HG02938 (cell line): ENCODE measurements around the gene NFATC2IP.
"Not testable (repeated sequence)": the region's sequence is repeated elsewhere in the genome, so short reads cannot be mapped to it uniquely, and the experiment has no call there.

Experiments
- ATAC-seq: cut with Tn5 transposase; IDR thresholded peaks from one replicate; pipeline ENCODE4 v1.9.1; 2021; ENCODE audit warnings: mild to moderate bottlenecking, moderate library complexity; ENCODE audit not compliant: unreplicated experiment

The NFATC2IP gene

DNA sequence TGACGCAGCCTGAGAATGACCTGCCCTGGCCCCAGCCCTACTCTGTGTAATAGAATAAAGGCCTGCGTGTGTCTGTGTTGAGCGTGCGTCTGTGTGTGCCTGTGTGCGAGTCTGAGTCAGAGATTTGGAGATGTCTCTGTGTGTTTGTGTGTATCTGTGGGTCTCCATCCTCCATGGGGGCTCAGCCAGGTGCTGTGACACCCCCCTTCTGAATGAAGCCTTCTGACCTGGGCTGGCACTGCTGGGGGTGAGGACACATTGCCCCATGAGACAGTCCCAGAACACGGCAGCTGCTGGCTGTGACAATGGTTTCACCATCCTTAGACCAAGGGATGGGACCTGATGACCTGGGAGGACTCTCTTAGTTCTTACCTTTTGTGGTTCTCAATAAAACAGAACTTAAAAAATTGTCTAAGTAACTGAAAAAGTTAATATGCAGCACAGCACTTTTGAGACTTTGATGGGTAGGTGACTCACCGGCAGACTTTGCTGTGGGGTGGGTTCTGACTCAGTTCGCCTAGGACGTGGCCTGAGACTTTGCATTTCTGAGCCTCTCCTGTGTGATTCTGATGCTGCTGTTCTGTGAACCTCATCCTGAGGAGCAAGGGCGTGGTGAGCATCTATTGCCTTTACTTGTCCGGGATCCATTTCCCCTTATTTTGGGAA, 39.8 kb downstream of the NFATC2IP start:
- no peak for ATAC-seq

DNA sequence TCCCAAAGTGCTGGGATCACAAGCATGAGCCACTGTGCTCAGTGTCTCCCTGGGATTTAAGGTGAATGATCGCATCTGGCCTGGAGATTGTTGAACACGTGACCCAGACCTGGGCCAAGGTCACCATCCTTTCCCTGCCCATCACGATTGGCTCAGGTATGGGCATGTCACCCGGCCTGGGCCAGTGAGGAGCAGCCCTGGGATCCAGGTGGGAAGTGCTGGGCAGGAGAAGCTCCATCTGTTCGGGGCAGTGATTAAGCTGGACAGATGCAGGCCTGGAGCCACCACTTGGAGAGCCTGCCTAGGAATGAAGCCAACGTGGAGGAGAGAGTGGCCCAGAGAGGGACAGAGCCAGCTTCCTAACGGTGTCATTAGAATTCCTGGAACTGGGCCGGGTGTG, 41.0 kb downstream of the NFATC2IP start:
- ATAC-seq: no peak

DNA sequence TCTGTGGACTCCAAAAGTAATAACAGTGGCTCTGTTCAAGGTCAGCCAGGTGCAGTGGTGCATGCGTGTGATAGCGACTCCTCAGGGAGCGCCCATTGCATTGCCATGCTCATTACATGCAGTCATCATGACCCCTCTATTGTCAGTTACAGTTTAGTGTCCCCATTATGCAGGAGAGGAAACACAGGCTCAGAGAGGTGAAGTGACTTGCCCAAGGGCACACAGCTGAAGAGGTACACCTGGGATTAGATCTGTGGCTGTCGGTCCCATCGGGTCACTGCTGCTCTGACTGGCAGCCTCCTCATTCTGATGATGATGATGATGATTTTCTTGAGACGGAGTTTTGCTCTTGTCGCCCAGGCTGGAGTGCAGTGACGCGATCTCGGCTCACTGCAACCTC, 41.8 kb downstream of the NFATC2IP start:
- no peak for ATAC-seq

DNA sequence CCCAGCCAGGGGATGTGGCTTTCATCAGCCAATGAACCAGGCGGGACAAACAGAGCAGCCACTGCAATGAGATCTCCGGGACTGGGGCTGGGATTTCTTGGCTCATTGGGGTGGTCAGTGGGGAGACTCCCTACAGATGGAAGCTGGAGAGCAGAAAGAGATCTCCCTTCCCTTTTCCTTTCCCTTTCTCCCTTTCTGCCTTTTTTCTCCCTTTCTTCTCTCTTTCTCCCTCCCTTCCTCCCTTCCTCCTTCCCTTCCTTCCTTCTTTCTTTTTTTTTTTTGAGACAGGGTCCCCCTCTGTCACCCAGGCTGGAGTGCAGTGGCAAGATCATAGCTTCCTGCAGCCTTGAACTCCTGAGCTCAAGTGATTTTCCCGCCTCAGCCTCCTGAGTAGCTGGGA, 48.1 kb downstream of the NFATC2IP start:
- ATAC-seq: no peak

DNA sequence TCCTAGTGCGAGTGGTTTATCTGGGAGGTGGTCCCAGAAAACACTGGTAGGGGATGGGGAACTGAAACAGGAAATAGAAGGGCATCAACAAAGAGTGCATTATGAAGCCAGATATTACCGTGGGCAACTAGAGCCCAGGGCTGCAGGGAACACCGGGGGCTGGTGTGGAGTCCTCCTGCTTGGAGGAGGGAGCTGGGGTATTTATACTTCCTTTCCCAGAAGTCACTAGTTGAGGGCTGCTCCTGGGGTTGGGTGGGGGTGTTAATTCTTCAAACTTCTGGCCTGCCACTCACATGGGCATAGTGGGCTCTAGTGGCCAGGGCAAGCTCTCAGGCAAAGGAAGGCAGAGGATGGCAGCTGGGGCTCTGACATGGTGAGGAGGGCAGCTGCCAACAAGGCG, 48.8 kb downstream of the NFATC2IP start:
- ATAC-seq: no peak

DNA sequence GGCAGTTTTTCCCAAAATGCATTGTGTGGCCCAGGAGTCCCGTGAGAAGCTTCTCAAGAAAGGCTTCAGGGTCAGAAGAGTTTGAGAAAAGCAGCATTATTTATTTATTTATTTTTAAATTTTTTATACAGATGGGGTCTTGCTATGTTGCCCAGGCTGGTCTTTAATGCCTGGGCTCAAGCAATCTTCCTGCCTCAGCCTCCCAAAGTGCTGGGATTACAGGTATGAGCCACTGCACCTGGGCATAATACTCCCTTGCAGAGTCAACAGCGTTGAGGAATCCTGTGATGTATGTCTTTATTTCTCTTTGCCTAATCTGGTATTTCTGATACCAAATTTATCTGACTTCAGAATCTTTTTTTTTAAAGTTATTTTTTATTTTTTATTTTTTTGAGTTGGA, 49.3 kb downstream of the NFATC2IP start:
- ATAC-seq: no peak

DNA sequence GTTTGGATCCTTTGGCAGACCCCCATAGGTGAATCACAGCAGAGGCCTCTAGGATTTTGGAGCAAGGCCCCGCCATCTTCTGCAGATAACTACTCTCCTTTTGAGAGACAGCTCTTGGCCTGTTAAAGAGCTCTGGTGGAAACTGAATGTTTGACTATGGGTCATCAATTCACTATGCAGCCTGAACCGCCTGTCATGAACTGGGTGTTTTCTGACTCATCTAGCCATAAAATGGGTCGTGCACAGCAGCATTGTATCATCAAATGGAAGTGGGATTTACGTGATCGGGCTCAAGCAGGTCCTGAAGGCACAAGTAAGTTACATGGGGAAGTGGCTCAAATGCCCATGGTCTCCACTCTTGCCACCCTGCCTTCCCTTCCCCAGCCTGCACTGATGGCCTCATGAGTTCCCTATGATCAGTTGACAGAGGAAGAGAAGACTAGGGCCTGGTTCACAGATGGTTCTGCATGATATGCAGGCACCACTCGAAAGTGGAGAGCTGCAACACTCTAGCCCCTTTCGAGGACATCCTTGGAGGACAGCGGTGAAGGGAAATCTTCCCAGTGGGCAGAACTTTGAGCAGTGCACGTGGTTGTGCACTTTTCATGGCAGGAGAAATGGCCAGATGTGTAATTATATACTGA, 53.9 kb downstream of the NFATC2IP start:
- not testable (repeated sequence) for ATAC-seq

DNA sequence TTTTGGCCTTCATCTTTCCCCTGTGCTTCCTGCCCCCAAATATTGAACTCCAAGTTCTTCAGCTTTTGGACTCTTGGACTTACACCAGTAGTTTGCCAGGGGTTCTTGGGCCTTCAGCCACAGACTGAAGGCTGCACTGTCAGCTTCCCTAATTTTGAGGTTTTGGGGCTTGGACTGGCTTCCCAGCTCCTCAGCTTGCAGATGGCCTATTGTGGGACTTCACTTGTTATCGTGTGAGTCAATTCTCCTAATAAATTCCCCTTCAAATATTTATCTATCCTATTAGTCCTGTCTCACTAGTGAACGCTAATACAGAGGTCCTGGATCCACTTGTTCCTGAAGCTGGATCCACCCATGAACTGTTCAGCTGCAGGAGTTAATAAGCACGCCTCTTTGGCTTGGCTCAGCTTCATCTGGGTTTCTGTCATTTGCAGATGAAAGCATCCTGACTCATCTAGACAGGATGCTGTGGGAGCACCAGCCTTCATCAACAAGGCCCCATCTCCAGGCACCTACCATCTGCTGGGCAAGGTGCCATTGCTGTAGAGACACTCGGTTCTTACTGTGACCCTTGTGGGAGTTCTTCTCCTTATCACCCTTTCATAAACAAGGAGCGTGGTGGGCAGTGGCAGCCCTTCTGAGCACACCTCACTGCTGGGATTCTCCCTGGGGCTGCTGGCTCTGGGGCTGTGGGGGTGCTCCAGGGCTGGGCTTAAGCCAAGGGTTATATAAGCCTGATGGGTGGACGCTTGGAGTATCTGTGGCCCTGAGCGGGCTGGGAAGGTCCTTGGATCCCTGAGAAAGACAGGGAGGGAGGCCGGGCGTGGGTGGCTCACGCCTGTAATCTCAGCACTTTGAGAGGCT, 57.2 kb downstream of the NFATC2IP start:
- no peak for ATAC-seq

DNA sequence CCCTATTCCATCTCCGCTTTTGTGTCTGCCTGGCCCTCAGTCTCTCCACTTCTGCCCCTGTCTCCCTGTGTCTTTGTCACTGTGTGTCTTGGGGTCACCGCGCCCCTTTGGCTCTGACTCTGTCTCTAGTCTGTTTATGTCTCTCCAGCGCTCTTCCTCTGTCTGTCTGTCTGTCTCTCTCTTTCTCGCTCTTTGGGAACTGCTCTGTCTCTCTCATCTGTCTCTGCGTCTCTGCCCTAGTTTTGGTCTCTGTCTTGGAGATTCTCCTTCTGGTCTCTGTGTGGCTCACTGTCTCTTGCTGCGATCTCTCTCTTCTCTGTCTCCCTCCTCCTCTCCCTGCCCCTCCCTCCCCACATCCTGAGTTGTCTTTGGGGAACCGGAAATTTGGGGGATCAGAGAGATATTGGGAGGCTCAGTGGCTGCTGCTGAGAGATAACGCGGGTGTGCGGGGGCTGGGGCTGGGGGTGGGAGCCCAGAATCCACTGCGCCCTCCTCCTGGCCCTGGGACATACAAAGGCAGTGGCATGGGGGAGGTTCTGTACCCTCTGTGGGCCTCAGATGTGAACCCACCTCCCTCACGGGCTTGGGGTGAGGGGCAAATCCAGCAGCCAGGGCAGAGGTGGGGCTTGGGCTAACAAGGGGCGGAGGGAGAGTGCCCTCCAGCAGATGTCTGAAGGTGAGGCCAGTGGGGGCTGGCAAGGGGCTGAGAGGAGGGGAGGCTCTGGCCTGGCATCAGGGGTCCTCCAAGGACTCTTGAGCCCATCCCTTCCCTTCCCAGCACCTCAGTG, 58.5 kb downstream of the NFATC2IP start:
- ATAC-seq: no peak

DNA sequence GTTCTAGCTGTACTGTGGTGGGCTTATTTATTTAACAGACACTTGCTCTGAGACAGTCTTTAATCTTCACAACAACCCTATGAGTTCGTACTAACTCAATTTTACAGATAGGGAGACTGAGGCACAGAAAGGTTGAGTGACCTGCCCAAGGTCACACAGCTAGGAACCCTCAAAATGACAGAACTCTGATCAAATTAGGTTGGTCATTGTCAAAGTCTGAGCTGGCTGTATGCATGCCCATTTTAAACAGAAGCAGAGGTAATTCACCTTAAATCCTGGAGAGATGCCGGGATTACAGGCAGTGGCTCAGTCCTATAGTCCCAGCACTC, 59.1 kb downstream of the NFATC2IP start:
- no peak for ATAC-seq

DNA sequence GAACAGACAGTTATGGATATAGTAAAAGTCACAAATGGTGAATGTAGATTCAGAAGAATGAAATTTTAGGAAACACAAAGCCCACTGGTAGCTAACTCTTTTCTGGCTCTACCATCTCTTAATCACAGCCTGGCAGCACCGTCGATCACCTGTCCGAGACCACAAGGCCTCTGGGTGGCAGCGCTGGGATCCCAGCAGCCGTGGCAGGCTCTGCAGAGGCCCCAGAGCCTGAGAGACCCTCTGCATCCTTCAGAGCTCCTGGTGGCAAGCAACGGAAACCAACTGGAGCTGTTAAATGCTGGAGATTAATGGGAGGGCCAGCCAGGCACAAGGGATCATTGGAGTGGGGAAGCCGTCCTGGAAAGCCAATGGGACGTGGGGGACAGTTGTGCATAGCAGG, 60.4 kb downstream of the NFATC2IP start:
- no peak for ATAC-seq

DNA sequence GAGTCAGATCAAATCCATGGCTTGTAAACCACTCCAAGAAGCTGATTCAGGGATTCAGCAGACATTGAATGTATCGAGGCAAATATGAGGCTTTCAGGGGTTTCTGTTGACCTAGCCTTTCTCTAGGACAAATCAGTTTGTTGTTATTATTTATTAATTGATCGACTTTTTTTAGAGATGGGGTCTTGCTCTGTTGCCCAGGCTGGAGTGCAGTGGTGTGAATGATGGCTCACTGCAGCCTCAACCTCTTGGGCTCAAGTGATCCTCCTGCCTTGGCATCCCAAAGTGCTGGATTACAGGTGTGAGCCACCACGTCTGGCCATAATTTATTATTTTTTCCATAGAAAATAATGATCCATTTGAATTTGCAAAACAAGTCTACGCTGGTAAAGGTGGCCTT, 61.1 kb downstream of the NFATC2IP start:
- ATAC-seq: no peak

DNA sequence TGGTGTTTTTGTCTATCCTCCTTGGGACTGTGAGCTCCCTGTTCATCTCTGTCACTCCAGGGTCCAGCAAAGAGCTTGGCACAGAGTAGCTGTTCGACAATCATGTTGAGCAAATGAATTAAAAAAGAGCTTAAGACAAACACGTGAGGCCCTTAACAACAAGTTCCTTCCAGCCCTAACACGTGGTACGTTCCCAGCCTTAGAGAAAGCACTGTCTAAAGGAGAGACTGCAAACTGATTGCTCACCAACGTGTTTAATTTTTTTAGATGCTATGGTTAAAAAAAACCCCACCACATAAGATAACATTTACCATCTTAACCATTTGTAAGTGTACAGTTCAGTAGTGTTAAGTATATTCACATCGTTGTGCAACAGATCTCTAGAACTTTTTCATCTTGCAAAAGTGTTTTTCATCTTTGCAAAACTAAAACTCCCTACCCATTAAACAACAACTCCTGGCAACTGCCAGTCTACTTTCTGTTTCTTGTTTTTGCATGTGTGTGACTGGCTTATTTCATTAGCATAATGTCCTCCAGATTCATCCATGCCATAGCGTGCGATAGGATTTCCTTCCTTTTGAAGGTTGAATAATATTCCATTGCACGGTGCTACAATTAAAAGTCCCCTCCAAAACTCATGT, 62.3 kb downstream of the NFATC2IP start:
- no peak for ATAC-seq

DNA sequence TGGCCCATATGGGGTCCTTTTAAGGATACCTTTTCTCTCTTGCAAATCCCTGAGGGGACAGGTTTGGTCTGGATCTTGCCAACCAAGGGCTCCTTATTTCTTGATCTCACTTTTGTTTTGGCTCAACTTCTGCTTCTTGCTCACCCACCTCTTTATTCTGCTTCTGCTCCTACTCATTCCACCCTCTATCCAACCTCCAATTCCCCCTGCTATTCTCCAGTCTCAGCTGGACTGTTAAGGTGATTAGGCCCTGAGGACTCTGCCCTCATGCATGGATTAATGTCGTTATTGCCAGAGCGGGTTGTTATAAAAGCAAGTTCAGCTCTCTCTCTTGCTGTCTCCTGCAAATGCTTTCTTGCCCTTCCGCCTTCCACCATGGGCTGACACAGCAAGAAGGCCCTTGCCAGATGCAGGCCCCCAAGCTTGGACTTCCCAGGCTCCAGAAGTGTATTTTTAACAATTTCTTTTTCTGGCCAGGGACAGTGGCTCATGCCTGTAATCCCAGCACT, 63.9 kb downstream of the NFATC2IP start:
- ATAC-seq: no peak
